GM21367 (cell line): ENCODE results near the gene F5.
A peak's percentile ranks its signal among the peaks of the same experiment; 100 is the strongest.
"Not testable (repeated sequence)": the region's sequence is repeated elsewhere in the genome, so short reads cannot be mapped to it uniquely, and the experiment has no call there.

Experiments
- ATAC-seq: cut with Tn5 transposase; IDR thresholded peaks from one replicate; pipeline ENCODE4 v1.9.1; 2021; ENCODE audit not compliant: unreplicated experiment

F5 gene

GRCh38 chr1:169511316-169512005, 74.8 kb downstream of the F5 start:
- no peak for ATAC-seq

GRCh38 chr1:169510060-169510459, 76.2 kb downstream of the F5 start:
- no peak for ATAC-seq

GRCh38 chr1:169509354-169509753, 76.9 kb downstream of the F5 start:
- ATAC-seq, result no peak

- no peak for ATAC-seq
Observed at GRCh38 chr1:169508432-169509338, 77.6 kb downstream of the F5 start.

GRCh38 chr1:169507413-169507812, 78.9 kb downstream of the F5 start:
- ATAC-seq, result no peak

GRCh38 chr1:169503601-169504000, 82.7 kb downstream of the F5 start:
- ATAC-seq, result not testable (repeated sequence)

- no peak for ATAC-seq
Observed at GRCh38 chr1:169499807-169500206, 86.5 kb downstream of the F5 start.

- no peak for ATAC-seq
Observed at GRCh38 chr1:169497317-169497716, 89.0 kb downstream of the F5 start.

GRCh38 chr1:169495916-169496315, 90.4 kb downstream of the F5 start:
- no peak for ATAC-seq

- no peak for ATAC-seq
Observed at GRCh38 chr1:169495046-169495775, 91.1 kb downstream of the F5 start.

- no peak for ATAC-seq
Observed at GRCh38 chr1:169494343-169494742, 91.9 kb downstream of the F5 start.

- ATAC-seq, result no peak
Observed at GRCh38 chr1:169493251-169493650, 93.0 kb downstream of the F5 start.

GRCh38 chr1:169491845-169492281, 94.4 kb downstream of the F5 start:
- ATAC-seq, result peak; percentile 40

- ATAC-seq, result no peak
Observed at GRCh38 chr1:169488157-169488556, 98.1 kb downstream of the F5 start.

- ATAC-seq, result no peak
Observed at GRCh38 chr1:169487561-169487960, 98.7 kb downstream of the F5 start.

GRCh38 chr1:169487133-169487532, 99.1 kb downstream of the F5 start:
- no peak for ATAC-seq

- no peak for ATAC-seq
Observed at GRCh38 chr1:169486281-169487051, 99.8 kb downstream of the F5 start.

- peak; percentile 98 for ATAC-seq
Observed at GRCh38 chr1:169485431-169486280, 100.6 kb downstream of the F5 start, which contains the start of gene SLC19A2. TSS of gene SLC19A2 (minus strand) at chr1:169485944. CDS start at chr1:169485766, 178 bp downstream.

GRCh38 chr1:169484683-169485430, 101.4 kb downstream of the F5 start:
- ATAC-seq, result peak; percentile 27
